Measurements from ENCODE around the gene THAP2. TPM values are rescaled to one million over a fixed set of nuclear protein-coding genes. Genes with fewer than 3 reads are reported as not detected.

Gene THAP2
- total RNA-seq, 1 donor from 2014 or later = 10.8 TPM

- H3K27me3 Mint-ChIP-seq = no peaks in the 10 kb centered on the region
- ChIA-PET CTCF (interaction anchor here (1.2 to 2.7 kb wide), 3 partner anchors 10 to 100 kb away, joined by 3 to 17 read pairs (median 6); no protein-coding TSS in a partner anchor), POLR2A (interaction anchor here (0.5 to 1.5 kb wide), 3 partner anchors 52 to 221 kb away, joined by 4 to 9 read pairs (median 6); partner anchors contain the start of gene RAB21)
- intact Hi-C loops (cut with micrococcal nuclease) = loop anchor here (2.0 to 5.0 kb wide), 2 partner anchors 14 to 34 kb away; no protein-coding TSS in a partner anchor
- H3K4me1 Mint-ChIP-seq = peaks cover 19% of the 10 kb centered on the region
- H3K36me3 Mint-ChIP-seq (ENCODE audit: low read depth) = peaks cover 67% of the 10 kb centered on the region
- ATAC-seq (ENCODE audit: low read depth) (no peak), DNase-seq (no peak)
- TF ChIP-seq CTCF (IDR thresholded peaks at IDR 0.05) = no peak
- no peaks in the 10 kb centered on the region for H3K9me3 Mint-ChIP-seq
- H3K27ac Mint-ChIP-seq = no peak overlapping the region
- H3K4me3 Mint-ChIP-seq = no peak overlapping the region
Observed at GRCh38 chr12:71646512-71646911, 17.6 kb upstream of the THAP2 start.

- H3K27ac Mint-ChIP-seq = no peak overlapping the region
Observed at GRCh38 chr12:71648537-71648936, 15.6 kb upstream of the THAP2 start.

GRCh38 chr12:71649401-71649800 is 14.7 kb upstream of the THAP2 start:
- no peak overlapping the region for H3K4me3 Mint-ChIP-seq
- no peak overlapping the region for H3K27ac Mint-ChIP-seq
- intact Hi-C loops (cut with micrococcal nuclease) = loop anchor here (5.0 kb wide), 1 partner anchor 37 kb away; no protein-coding TSS in a partner anchor
- H3K4me1 Mint-ChIP-seq = peaks cover 18% of the 10 kb centered on the region
- TF ChIP-seq CTCF (IDR thresholded peaks at IDR 0.05) = no peak
- DNase-seq (no peak), ATAC-seq (ENCODE audit: low read depth) (no peak)
- no peaks in the 10 kb centered on the region for H3K9me3 Mint-ChIP-seq
- peaks cover 41% of the 10 kb centered on the region for H3K36me3 Mint-ChIP-seq (ENCODE audit: low read depth)
- no peaks in the 10 kb centered on the region for H3K27me3 Mint-ChIP-seq
- POLR2A ChIA-PET = interaction anchor here (1.7 kb wide), 1 partner anchor 13 kb away, joined by 3 read pairs; no protein-coding TSS in a partner anchor
- CTCF ChIA-PET = no interaction called here

More at GRCh38 chr12:71648537-71648936, 15.6 kb upstream of the THAP2 start:
- ChIA-PET CTCF (no interaction called here), POLR2A (interaction anchor here (1.7 kb wide), 1 partner anchor 14 kb away, joined by 3 read pairs; no protein-coding TSS in a partner anchor)
- ATAC-seq (ENCODE audit: low read depth) = no peak
- H3K4me1 Mint-ChIP-seq = peaks cover 16% of the 10 kb centered on the region
- peaks cover 49% of the 10 kb centered on the region for H3K36me3 Mint-ChIP-seq (ENCODE audit: low read depth)
- intact Hi-C loops (cut with micrococcal nuclease) = loop anchor here (5.0 kb wide), 1 partner anchor 36 kb away; no protein-coding TSS in a partner anchor
- H3K9me3 Mint-ChIP-seq = no peaks in the 10 kb centered on the region
- no peak for TF ChIP-seq CTCF (IDR thresholded peaks at IDR 0.05)
- H3K4me3 Mint-ChIP-seq = no peak overlapping the region
- H3K27me3 Mint-ChIP-seq = no peaks in the 10 kb centered on the region
- no peak for DNase-seq

GRCh38 chr12:71652656-71653055 is 11.4 kb upstream of the THAP2 start:
- ATAC-seq (ENCODE audit: low read depth) (no peak), DNase-seq (no peak)
- ChIA-PET CTCF (interaction anchor here (1.0 kb wide), 1 partner anchor 95 kb away, joined by 3 read pairs; no protein-coding TSS in a partner anchor), POLR2A (no interaction called here)
- no peak overlapping the region for H3K4me3 Mint-ChIP-seq
- H3K9me3 Mint-ChIP-seq = no peaks in the 10 kb centered on the region
- TF ChIP-seq CTCF (IDR thresholded peaks at IDR 0.05) = no peak
- peaks cover 31% of the 10 kb centered on the region for H3K4me1 Mint-ChIP-seq
- intact Hi-C loops (cut with micrococcal nuclease) = no loop called here
- H3K27me3 Mint-ChIP-seq = no peaks in the 10 kb centered on the region
- peaks cover 27% of the 10 kb centered on the region for H3K36me3 Mint-ChIP-seq (ENCODE audit: low read depth)
- no peak overlapping the region for H3K27ac Mint-ChIP-seq

- Mint-ChIP-seq H3K27me3 (no peaks in the 10 kb centered on the region), H3K36me3 (ENCODE audit: low read depth) (peaks cover 25% of the 10 kb centered on the region), H3K4me3 (no peak overlapping the region), H3K9me3 (no peaks in the 10 kb centered on the region), H3K4me1 (peaks cover 32% of the 10 kb centered on the region), H3K27ac (no peak overlapping the region)
- no peak for DNase-seq
- intact Hi-C loops (cut with micrococcal nuclease) = no loop called here
- TF ChIP-seq CTCF (IDR thresholded peaks at IDR 0.05) = no peak
- POLR2A ChIA-PET = no interaction called here
- ATAC-seq (ENCODE audit: low read depth) = no peak
- CTCF ChIA-PET = interaction anchor here (1.0 kb wide), 1 partner anchor 94 kb away, joined by 3 read pairs; no protein-coding TSS in a partner anchor
Observed at GRCh38 chr12:71653137-71653536, 11.0 kb upstream of the THAP2 start.
